ENCODE measurements around the gene SPEM1. TPM values are rescaled to one million over a fixed set of nuclear protein-coding genes. Genes with fewer than 3 reads are reported as not detected.

Gene SPEM1
- total RNA-seq, 1 donor = not detected

DNA sequence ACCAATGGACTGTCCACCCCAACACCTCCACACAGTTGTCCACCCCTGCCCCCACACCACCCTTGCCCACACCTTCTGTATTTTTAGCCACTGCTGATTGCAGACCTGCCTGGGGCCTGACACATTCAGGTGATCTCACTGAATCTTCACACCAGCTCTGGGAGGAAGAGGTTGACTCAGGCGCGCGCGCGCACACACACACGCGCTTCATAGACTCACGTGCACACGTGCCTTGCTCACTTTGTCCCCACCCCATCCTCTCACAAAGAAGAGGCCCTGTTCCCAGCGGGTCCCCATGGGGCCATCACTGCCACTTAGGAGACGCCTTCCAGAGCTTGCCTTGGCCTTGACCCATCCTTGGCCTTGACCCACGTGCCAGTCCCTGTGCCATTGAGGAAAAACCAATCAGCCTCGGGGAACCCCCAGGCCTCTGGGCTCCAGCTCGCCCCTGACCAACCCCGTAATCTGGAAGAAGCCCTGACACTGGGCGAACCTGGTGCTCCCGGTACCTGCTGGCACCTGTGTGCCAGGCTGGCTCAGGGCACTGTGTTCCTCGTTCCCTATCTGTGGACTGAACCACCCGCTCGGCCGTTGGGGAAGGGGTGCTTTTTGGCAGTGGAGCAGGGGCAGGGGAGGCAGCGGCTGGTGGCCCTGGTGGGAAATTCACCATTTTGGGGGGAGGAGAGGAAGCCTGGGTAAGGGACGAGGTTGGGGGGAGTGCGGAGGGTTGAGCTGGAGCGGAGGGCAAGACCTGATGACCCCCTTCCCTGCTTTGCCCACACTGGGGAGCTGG lies 9.3 kb upstream of the SPEM1 start:
- no peak for DNase-seq (ENCODE audit: insufficient read length, low spot score, missing footprints)
- H3K79me2 ChIP-seq (ENCODE audit: insufficient read depth, low read length) = no peaks in the 10 kb centered on the region
- H3K4me2 ChIP-seq (ENCODE audit: insufficient read depth, low read length) = no peak overlapping the region
- peaks cover 5% of the 10 kb centered on the region for H3K4me1 ChIP-seq (ENCODE audit: insufficient read depth, low read length)
- H3K36me3 ChIP-seq (ENCODE audit: insufficient read depth, low read length) = peaks cover 33% of the 10 kb centered on the region
- no peaks in the 10 kb centered on the region for H3K9me3 ChIP-seq (ENCODE audit: low read depth, low read length)
- no peak overlapping the region for H3K4me3 ChIP-seq (ENCODE audit: insufficient read depth, low read length)
- no peak overlapping the region for H3K27ac ChIP-seq (ENCODE audit: low read depth, low read length)
- H4K20me1 ChIP-seq (ENCODE audit: insufficient read depth, low read length) = peaks cover 6% of the 10 kb centered on the region
- TF ChIP-seq CTCF (IDR thresholded peaks at IDR 0.05; ENCODE audit: extremely low read depth, low read depth, low read length) = no peak
- no peak overlapping the region for H2AFZ ChIP-seq (ENCODE audit: low read length)
- no peaks in the 10 kb centered on the region for H3K27me3 ChIP-seq (ENCODE audit: insufficient read depth, low read length)

- Histone ChIP-seq H4K20me1 (ENCODE audit: insufficient read depth, low read length) (peaks cover 6% of the 10 kb centered on the region), H2AFZ (ENCODE audit: low read length) (no peak overlapping the region), H3K79me2 (ENCODE audit: insufficient read depth, low read length) (no peaks in the 10 kb centered on the region), H3K4me1 (ENCODE audit: insufficient read depth, low read length) (no peaks in the 10 kb centered on the region), H3K27ac (ENCODE audit: low read depth, low read length) (no peak overlapping the region), H3K27me3 (ENCODE audit: insufficient read depth, low read length) (no peaks in the 10 kb centered on the region), H3K9me3 (ENCODE audit: low read depth, low read length) (no peaks in the 10 kb centered on the region), H3K4me2 (ENCODE audit: insufficient read depth, low read length) (no peak overlapping the region), H3K36me3 (ENCODE audit: insufficient read depth, low read length) (peaks cover 33% of the 10 kb centered on the region), H3K4me3 (ENCODE audit: insufficient read depth, low read length) (no peak overlapping the region)
- no peak for DNase-seq (ENCODE audit: insufficient read length, low spot score, missing footprints)
- TF ChIP-seq CTCF (IDR thresholded peaks at IDR 0.05; ENCODE audit: extremely low read depth, low read depth, low read length) = no peak
Measured at GRCh38 chr17:7411427-7411750, 8.7 kb upstream of the SPEM1 start.

DNA sequence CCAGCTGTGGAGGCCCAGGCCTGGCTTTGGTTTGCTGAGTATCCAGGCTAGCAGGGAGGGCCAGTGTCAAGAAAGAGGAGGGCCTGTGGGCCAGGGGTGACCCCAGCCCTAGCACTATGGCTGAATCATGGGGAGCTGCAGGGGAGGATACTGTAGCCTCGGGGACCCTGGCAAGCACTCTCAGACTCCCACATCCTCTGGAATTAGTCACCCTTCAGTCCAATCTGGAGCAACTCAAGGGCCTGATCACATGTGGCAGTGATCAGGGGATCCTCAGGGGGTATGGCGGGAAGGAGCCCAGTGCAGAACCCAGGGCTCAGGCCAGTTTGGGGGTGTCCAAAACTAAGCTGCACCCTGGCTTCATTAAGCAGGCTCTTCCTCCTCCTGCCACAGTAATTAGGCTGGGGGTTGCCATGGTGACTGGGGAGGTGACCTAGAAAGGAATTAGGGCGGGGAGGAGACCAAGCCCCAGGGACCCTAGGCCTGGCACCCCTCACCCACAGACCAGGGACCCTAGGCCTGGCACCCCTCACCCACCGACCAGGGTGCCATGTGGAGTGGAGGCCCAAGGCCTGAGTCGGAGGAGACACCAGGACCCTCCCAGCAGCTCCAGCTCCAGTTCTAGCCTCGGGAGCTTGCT lies 6.7 kb upstream of the SPEM1 start:
- no peaks in the 10 kb centered on the region for H3K79me2 ChIP-seq (ENCODE audit: insufficient read depth, low read length)
- H3K9me3 ChIP-seq (ENCODE audit: low read depth, low read length) = no peaks in the 10 kb centered on the region
- no peak overlapping the region for H2AFZ ChIP-seq (ENCODE audit: low read length)
- no peaks in the 10 kb centered on the region for H3K27me3 ChIP-seq (ENCODE audit: insufficient read depth, low read length)
- DNase-seq (ENCODE audit: insufficient read length, low spot score, missing footprints) = peak; percentile 99
- H3K4me2 ChIP-seq (ENCODE audit: insufficient read depth, low read length) = no peak overlapping the region
- no peak for TF ChIP-seq CTCF (IDR thresholded peaks at IDR 0.05; ENCODE audit: extremely low read depth, low read depth, low read length)
- H4K20me1 ChIP-seq (ENCODE audit: insufficient read depth, low read length) = no peaks in the 10 kb centered on the region
- H3K4me1 ChIP-seq (ENCODE audit: insufficient read depth, low read length) = no peaks in the 10 kb centered on the region
- no peak overlapping the region for H3K4me3 ChIP-seq (ENCODE audit: insufficient read depth, low read length)
- peaks cover 33% of the 10 kb centered on the region for H3K36me3 ChIP-seq (ENCODE audit: insufficient read depth, low read length)
- H3K27ac ChIP-seq (ENCODE audit: low read depth, low read length) = no peak overlapping the region

- TF ChIP-seq CTCF (IDR thresholded peaks at IDR 0.05; ENCODE audit: extremely low read depth, low read depth, low read length) = no peak
- Histone ChIP-seq H3K4me1 (ENCODE audit: insufficient read depth, low read length) (no peaks in the 10 kb centered on the region), H3K27me3 (ENCODE audit: insufficient read depth, low read length) (no peaks in the 10 kb centered on the region), H3K4me3 (ENCODE audit: insufficient read depth, low read length) (no peak overlapping the region), H3K9me3 (ENCODE audit: low read depth, low read length) (no peaks in the 10 kb centered on the region), H3K36me3 (ENCODE audit: insufficient read depth, low read length) (peaks cover 20% of the 10 kb centered on the region), H3K79me2 (ENCODE audit: insufficient read depth, low read length) (no peaks in the 10 kb centered on the region), H2AFZ (ENCODE audit: low read length) (no peak overlapping the region), H4K20me1 (ENCODE audit: insufficient read depth, low read length) (no peaks in the 10 kb centered on the region), H3K4me2 (ENCODE audit: insufficient read depth, low read length) (no peak overlapping the region), H3K27ac (ENCODE audit: low read depth, low read length) (no peak overlapping the region)
- DNase-seq (ENCODE audit: insufficient read length, low spot score, missing footprints) = no peak
Measured at GRCh38 chr17:7414837-7415236, 5.3 kb upstream of the SPEM1 start.

Measured in osteoblast (primary cell).